NCI-H748 treated with DMSO at 0.1 percent for 48 hours (cell line): ENCODE results near the gene EMP3.
"Not testable (repeated sequence)": the region's sequence is repeated elsewhere in the genome, so short reads cannot be mapped to it uniquely, and the experiment has no call there.

Experiments used
- DNase-seq: peaks from one replicate; lab custom pipeline; 2025; lab: John Stamatoyannopoulos, UW

The EMP3 gene

GRCh38 chr19:48325265-48325910 lies at the start of gene EMP3:
EMP3 (plus strand) TSS chr19:48325552; CDS start chr19:48326845, 1,293 bp downstream.
- no peak for DNase-seq

- DNase-seq, result no peak
Measured at GRCh38 chr19:48279747-48280146, 45.6 kb upstream of the EMP3 start.

- DNase-seq, result no peak
Measured at GRCh38 chr19:48283908-48284307, 41.4 kb upstream of the EMP3 start.

GRCh38 chr19:48284896-48285295 lies 40.5 kb upstream of the EMP3 start:
- DNase-seq, result no peak

GRCh38 chr19:48287748-48288147 lies 37.6 kb upstream of the EMP3 start:
- no peak for DNase-seq

GRCh38 chr19:48290401-48290770 lies 35.0 kb upstream of the EMP3 start:
- no peak for DNase-seq

- DNase-seq, result peak; percentile 45
Measured at GRCh38 chr19:48290771-48291488, 34.4 kb upstream of the EMP3 start.

GRCh38 chr19:48291489-48291815 lies 33.9 kb upstream of the EMP3 start:
- DNase-seq, result not testable (repeated sequence)

GRCh38 chr19:48292798-48293197 lies 32.6 kb upstream of the EMP3 start:
- no peak for DNase-seq

GRCh38 chr19:48295458-48295857 lies 29.9 kb upstream of the EMP3 start:
- no peak for DNase-seq

- DNase-seq, result no peak
Measured at GRCh38 chr19:48296963-48297734, 28.2 kb upstream of the EMP3 start.

- DNase-seq, result no peak
Measured at GRCh38 chr19:48297975-48298374, 27.4 kb upstream of the EMP3 start.

GRCh38 chr19:48301886-48302599 lies 23.3 kb upstream of the EMP3 start:
- no peak for DNase-seq

- DNase-seq, result no peak
Measured at GRCh38 chr19:48302600-48302959, 22.8 kb upstream of the EMP3 start.

GRCh38 chr19:48303367-48303766 lies 22.0 kb upstream of the EMP3 start:
- DNase-seq, result no peak

GRCh38 chr19:48303866-48304265 lies 21.5 kb upstream of the EMP3 start:
- DNase-seq, result no peak

- no peak for DNase-seq
Measured at GRCh38 chr19:48308631-48309586, 16.4 kb upstream of the EMP3 start.

- DNase-seq, result not testable (repeated sequence)
Measured at GRCh38 chr19:48309731-48310130, 15.6 kb upstream of the EMP3 start.

- no peak for DNase-seq
Measured at GRCh38 chr19:48310227-48310626, 15.1 kb upstream of the EMP3 start.

GRCh38 chr19:48311384-48311783 lies 14.0 kb upstream of the EMP3 start:
- DNase-seq, result no peak

GRCh38 chr19:48315712-48316111 lies 9.6 kb upstream of the EMP3 start:
- DNase-seq, result no peak

- not testable (repeated sequence) for DNase-seq
Measured at GRCh38 chr19:48317708-48317960, 7.7 kb upstream of the EMP3 start.
